GM18520 (cell line): ENCODE measurements around the gene VAMP1.
"Not testable (repeated sequence)": the region's sequence is repeated elsewhere in the genome, so short reads cannot be mapped to it uniquely, and the experiment has no call there.

ENCODE experiments used
- ATAC-seq: cut with Tn5 transposase; IDR thresholded peaks from one replicate; pipeline ENCODE4 v1.9.1; 2021; ENCODE audit not compliant: unreplicated experiment

Gene VAMP1

GRCh38 chr12:6469609-6470374 lies 685 bp downstream of the VAMP1 start:
- ATAC-seq, result no peak

GRCh38 chr12:6469092-6469491 lies 1.4 kb downstream of the VAMP1 start:
- no peak for ATAC-seq

GRCh38 chr12:6468283-6468575 lies 2.2 kb downstream of the VAMP1 start:
- ATAC-seq, result no peak

GRCh38 chr12:6467571-6468282 lies 2.8 kb downstream of the VAMP1 start:
- not testable (repeated sequence) for ATAC-seq

DNA sequence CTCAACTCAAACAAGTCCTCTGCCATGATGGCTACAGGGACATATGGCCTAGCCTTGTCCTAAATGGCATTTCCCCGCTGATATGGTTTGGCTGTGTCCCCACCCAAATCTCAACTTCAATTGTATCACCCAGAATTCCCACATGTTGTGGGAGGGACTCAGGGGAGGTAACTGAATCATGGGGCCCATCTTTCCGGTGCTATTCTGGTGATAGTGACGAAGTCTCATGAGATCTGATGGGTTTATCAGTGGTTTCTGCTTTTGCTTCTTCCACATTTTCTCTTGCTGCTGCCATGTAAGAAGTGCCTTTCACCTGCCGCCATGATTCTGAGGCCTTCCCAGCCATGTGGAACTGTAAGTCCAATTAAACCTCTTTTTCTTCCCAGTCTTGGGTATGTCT lies 3.7 kb downstream of the VAMP1 start:
- not testable (repeated sequence) for ATAC-seq

DNA sequence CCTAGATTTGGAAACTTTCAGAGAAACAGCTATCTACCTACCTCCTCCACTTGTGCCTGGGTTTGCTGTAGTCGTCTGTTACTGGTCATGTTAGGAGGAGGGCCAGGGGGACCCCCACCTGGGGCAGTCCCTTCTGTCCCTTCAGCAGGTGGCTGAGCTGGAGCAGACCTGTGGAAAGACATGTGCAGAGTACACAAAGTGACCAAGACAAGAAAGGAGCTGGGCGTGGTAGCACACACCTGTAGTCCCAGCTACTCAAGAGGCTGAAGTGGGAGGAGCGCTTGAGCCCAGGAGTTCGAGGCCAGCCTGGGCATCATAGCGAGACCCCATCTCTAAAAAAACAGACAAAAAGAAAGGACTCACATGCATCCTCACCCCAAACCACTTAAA lies 4.3 kb downstream of the VAMP1 start:
- ATAC-seq, result no peak

GRCh38 chr12:6465467-6466183 lies 4.9 kb downstream of the VAMP1 start:
- no peak for ATAC-seq

GRCh38 chr12:6464531-6464930 lies 5.9 kb downstream of the VAMP1 start:
- ATAC-seq, result no peak

- no peak for ATAC-seq
Observed at GRCh38 chr12:6463858-6464257, 6.6 kb downstream of the VAMP1 start.

DNA sequence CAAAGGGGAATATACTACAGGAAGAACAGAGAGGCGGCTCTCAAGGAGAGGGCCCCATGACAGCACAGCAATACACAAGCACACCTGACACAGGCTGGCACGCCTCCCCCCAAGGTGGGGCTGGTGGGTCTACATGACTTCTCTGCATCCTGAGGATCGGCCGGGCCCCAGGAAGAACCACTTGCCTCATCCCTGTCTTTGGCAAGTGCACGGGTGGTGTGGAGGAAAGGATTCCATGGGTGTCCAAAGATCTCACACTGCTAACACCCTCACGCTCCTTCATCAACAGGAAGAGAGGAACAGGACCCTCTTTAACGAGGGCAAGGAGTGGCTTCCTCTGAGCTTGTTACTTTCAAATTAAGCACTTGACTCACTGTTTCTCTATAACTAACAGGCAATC lies 7.3 kb downstream of the VAMP1 start:
- no peak for ATAC-seq

GRCh38 chr12:6462234-6462995 lies 8.1 kb downstream of the VAMP1 start:
- ATAC-seq, result no peak

DNA sequence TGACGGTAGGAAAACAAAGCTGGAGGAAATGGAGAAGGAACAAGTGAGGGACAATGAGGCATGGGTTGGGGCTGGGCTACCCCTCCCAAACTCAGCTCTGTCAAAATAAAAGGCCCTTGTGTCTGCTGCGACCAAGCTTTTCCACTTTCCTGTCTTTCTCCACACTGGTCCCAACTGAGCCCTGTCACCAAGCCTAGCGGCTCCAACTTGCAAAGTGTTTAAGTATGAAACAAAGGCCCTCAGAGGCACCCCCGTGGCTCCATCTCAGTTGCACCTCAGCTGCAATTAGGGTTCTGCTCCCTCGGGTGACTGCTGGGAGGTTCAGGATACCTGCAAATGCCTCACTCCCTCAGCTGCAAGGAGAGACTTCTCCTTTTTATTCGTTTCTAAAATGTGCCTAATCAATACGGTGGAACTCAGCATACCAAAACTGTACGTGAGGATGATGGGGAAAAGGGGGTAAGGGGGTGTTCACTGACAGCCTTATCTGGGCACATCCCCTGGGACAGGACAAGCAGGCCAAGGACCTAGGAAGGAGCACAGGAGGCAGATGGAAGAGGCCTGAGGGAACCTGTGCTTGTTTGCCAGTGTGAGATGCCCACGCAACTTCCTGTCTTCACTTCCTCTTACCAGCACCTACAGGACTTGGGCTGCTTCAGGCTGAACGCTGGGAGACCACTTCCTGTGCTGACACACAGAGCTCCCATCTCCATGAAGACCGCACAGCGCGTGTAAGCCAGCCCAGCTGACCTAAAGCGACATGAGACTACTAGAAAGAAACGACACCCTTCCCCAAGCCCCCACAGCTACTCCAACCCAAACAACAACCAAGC lies 8.9 kb downstream of the VAMP1 start:
- peak; percentile 63 for ATAC-seq

GRCh38 chr12:6460751-6461371 lies 9.6 kb downstream of the VAMP1 start:
- no peak for ATAC-seq

- no peak for ATAC-seq
Observed at GRCh38 chr12:6459004-6459337, 11.5 kb downstream of the VAMP1 start.

GRCh38 chr12:6458281-6459003 lies 12.0 kb downstream of the VAMP1 start:
- no peak for ATAC-seq

- no peak for ATAC-seq
Observed at GRCh38 chr12:6457220-6457945, 13.1 kb downstream of the VAMP1 start.

- no peak for ATAC-seq
Observed at GRCh38 chr12:6452944-6453630, 17.4 kb downstream of the VAMP1 start.

DNA sequence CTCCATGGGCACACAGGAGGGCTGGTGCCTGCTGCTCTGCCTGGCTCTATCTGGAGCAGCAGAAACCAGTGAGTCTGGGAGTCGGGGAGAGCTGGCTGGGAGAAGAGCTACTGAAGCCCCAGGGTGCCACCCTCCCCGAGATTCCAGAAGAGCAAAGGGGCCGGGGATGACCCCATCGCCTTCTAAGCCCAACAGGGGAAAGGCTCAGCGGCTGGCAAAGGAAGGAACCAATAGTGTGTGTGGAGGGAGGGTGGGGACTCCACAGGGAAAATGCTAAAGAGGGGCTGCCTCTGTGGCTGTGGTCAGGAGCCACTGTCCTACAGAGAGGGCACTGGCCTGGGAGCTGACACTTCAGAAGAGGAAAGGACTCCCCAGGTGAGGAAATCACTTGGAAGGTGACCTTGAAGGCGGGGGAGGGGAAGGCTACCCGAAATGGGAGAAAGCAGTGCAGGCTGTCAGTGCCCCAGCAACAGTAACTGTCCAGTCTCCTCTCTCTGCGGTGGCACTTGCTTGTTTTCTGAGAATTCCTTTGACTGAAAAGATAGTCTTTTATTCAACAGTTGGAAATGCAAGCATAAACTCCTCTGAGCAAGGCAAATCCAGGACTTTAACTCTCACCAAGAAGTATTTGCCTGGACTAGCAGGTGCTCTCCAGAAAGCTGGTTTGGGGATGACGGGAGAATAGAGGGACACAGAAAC lies 18.1 kb downstream of the VAMP1 start:
- no peak for ATAC-seq
